ENCODE measurements around the gene MARCHF2.
"Not testable (repeated sequence)": the region's sequence is repeated elsewhere in the genome, so short reads cannot be mapped to it uniquely, and the experiment has no call there.

MARCHF2 gene

DNA sequence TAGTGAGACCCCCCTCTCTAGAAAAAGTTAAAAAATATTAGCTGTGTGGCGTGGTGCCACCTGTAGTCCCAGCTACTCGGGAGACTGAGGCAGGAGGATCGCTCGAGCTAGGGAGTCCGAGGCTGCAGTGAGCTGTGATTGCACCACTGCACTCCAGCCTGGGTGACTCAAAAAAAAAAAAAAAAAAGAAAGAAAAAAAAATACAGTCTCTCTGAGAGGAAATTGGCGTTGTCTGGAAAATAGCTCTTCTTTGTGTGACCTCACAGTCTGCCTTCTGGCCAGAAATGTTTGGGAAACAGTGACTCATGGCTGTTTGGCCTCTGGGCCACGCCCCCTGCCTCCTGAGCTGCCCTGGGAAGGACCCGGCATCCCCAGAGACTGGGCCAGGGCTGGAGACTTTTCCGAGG, 10.7 kb downstream of the MARCHF2 start:
- ATAC-seq, result peak; percentile 98
- TF ChIP-seq TSHZ2 (CRISPR knock-in tag; IDR thresholded peaks at IDR 0.05), result no peak
- 0 out of 2 replicates have a peak, but pooled peaks have one; percentile 6 for TF ChIP-seq ISL1 (CRISPR knock-in tag; IDR thresholded peaks at IDR 0.05)

DNA sequence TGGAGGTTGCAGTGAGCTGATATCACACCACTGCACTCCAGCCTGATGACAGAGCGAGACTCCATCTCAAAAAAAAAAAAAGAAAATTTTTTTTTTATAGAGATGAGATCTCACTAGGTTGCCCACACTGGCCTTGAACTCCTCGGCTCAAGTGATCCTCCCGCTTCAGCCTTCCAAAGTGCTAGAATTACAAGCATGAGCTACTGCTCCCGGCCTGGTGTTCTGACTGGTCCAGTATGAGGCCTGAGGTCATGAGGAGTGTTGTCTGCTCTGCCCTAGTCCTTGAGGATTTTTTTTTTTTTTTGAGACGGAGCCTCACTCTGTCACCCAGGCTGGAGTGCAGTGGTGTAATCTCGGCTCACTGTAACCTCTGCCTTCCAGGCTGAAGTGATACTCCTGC, 12.2 kb downstream of the MARCHF2 start:
- not testable (repeated sequence) for ATAC-seq

GRCh38 chr19:8426283-8426682, 13.2 kb downstream of the MARCHF2 start:
- TF ChIP-seq ZFP30 (CRISPR knock-in tag; IDR thresholded peaks at IDR 0.05) (no peak), ZFP3 (CRISPR knock-in tag; IDR thresholded peaks at IDR 0.05) (peak; percentile 98), TCF4 (CRISPR knock-in tag; IDR thresholded peaks at IDR 0.05; ENCODE audit: borderline replicate concordance) (no peak), CSDC2 (CRISPR knock-in tag; IDR thresholded peaks at IDR 0.05) (no peak)
- TF ChIP-seq, protein P1, sequence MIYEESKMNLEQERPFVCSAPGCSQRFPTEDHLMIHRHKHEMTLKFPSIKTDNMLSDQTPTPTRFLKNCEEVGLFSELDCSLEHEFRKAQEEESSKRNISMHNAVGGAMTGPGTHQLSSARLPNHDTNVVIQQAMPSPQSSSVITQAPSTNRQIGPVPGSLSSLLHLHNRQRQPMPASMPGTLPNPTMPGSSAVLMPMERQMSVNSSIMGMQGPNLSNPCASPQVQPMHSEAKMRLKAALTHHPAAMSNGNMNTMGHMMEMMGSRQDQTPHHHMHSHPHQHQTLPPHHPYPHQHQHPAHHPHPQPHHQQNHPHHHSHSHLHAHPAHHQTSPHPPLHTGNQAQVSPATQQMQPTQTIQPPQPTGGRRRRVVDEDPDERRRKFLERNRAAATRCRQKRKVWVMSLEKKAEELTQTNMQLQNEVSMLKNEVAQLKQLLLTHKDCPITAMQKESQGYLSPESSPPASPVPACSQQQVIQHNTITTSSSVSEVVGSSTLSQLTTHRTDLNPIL (CRISPR knock-in tag; IDR thresholded peaks at IDR 0.05; ENCODE audit: low read depth), result no peak
- no peak for ATAC-seq

- ATAC-seq, result no peak
- TF ChIP-seq ZNF70 (CRISPR knock-in tag; IDR thresholded peaks at IDR 0.05), result peak; percentile 94
- no peak for TF ChIP-seq TCF4 (CRISPR knock-in tag; IDR thresholded peaks at IDR 0.05; ENCODE audit: borderline replicate concordance)
- no peak for TF ChIP-seq ESRRG (CRISPR knock-in tag; IDR thresholded peaks at IDR 0.05)
- no peak for TF ChIP-seq ARNTL (CRISPR knock-in tag; IDR thresholded peaks at IDR 0.05; ENCODE audit: borderline replicate concordance, low read depth)
These were observed 15.9 kb downstream of the MARCHF2 start for GRCh38 chr19:8429044-8429443.

DNA sequence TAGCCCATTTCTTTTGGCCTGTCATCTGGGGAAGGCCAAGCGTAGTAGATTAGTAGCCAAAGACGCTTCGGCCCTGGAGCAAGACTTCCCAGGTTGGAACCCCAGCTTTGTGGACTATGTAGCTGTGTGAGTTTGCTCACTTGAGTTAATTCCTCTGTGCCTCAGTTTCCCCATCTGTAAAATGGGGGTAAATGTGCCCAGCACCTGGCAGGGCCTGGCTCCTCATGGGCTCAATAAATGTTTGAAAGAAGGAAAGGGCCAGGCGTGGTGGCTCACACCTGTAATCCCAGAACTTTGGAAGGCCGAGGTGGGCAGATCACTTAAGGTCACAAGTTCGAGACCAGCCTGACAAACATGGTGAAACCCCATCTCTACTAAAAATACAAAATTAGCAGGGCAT, 16.7 kb downstream of the MARCHF2 start:
- TF ChIP-seq CSDC2 (CRISPR knock-in tag; IDR thresholded peaks at IDR 0.05) (no peak), TSHZ2 (CRISPR knock-in tag; IDR thresholded peaks at IDR 0.05) (no peak), ZNF565 (CRISPR knock-in tag; conservative IDR thresholded peaks at IDR 0.05; ENCODE audit: low read depth) (no peak), GLIS3 (CRISPR knock-in tag; IDR thresholded peaks at IDR 0.05) (no peak), ZFP3 (CRISPR knock-in tag; IDR thresholded peaks at IDR 0.05) (no peak), OSR1 (CRISPR knock-in tag; IDR thresholded peaks at IDR 0.05) (no peak), ARNTL (CRISPR knock-in tag; IDR thresholded peaks at IDR 0.05; ENCODE audit: borderline replicate concordance, low read depth) (no peak), ZC3H10 (CRISPR knock-in tag; IDR thresholded peaks at IDR 0.05) (no peak), RARB (CRISPR knock-in tag; IDR thresholded peaks at IDR 0.05) (no peak)
- TF ChIP-seq, protein P2, sequence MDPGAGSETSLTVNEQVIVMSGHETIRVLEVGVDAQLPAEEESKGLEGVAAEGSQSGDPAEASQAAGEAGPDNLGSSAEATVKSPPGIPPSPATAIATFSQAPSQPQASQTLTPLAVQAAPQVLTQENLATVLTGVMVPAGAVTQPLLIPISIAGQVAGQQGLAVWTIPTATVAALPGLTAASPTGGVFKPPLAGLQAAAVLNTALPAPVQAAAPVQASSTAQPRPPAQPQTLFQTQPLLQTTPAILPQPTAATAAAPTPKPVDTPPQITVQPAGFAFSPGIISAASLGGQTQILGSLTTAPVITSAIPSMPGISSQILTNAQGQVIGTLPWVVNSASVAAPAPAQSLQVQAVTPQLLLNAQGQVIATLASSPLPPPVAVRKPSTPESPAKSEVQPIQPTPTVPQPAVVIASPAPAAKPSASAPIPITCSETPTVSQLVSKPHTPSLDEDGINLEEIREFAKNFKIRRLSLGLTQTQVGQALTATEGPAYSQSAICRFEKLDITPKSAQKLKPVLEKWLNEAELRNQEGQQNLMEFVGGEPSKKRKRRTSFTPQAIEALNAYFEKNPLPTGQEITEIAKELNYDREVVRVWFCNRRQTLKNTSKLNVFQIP (CRISPR knock-in tag; IDR thresholded peaks at IDR 0.05; ENCODE audit: borderline replicate concordance, low read depth), result no peak
- TF ChIP-seq, protein P1 (CRISPR knock-in tag; IDR thresholded peaks at IDR 0.05; ENCODE audit: low read depth), result no peak
- ATAC-seq, result no peak
